H4 (cell line): ENCODE data around the gene CCDC85C. TPM values are rescaled to one million over a fixed set of nuclear protein-coding genes. Genes with fewer than 3 reads are reported as not detected.

Experiments used
- DNase-seq: peaks from one replicate; pipeline ENCODE4 v3.0.0-alpha.2; 2015; ENCODE audit warnings: low spot score
- total RNA-seq: library from RNA; depleted of rRNA; stranded (reverse); fragments of >200 nt; shearing (Covaris generic); gene quantifications from 2 replicates; pipeline ENCODE4 v1.2.3, GENCODE V29; 2014

CCDC85C gene
- total RNA-seq, 1 experiment from 2014 or later: 5.8 TPM

- no peak for DNase-seq
Measured at GRCh38 chr14:99476864-99477263, 127.1 kb downstream of the CCDC85C start.

- no peak for DNase-seq
Measured at GRCh38 chr14:99475660-99476059, 128.3 kb downstream of the CCDC85C start.

- DNase-seq: no peak
Measured at GRCh38 chr14:99475179-99475578, 128.8 kb downstream of the CCDC85C start.

GRCh38 chr14:99473458-99473857 is 130.5 kb downstream of the CCDC85C start:
- DNase-seq: no peak

- DNase-seq: no peak
Measured at GRCh38 chr14:99472937-99473336, 131.1 kb downstream of the CCDC85C start.

GRCh38 chr14:99471731-99472130 is 132.3 kb downstream of the CCDC85C start:
- DNase-seq: no peak

GRCh38 chr14:99468836-99469592 is 135.0 kb downstream of the CCDC85C start:
- DNase-seq: no peak

GRCh38 chr14:99468081-99468480 is 135.9 kb downstream of the CCDC85C start:
- DNase-seq: no peak

GRCh38 chr14:99467336-99468078 is 136.5 kb downstream of the CCDC85C start:
- no peak for DNase-seq

GRCh38 chr14:99466758-99467157 is 137.2 kb downstream of the CCDC85C start:
- no peak for DNase-seq

- no peak for DNase-seq
Measured at GRCh38 chr14:99465288-99465687, 138.7 kb downstream of the CCDC85C start.

GRCh38 chr14:99463974-99464373 is 140.0 kb downstream of the CCDC85C start:
- DNase-seq: no peak

GRCh38 chr14:99462210-99462609 is 141.8 kb downstream of the CCDC85C start:
- no peak for DNase-seq

- DNase-seq: no peak
Measured at GRCh38 chr14:99461411-99462085, 142.5 kb downstream of the CCDC85C start.

GRCh38 chr14:99460793-99461192 is 143.2 kb downstream of the CCDC85C start:
- no peak for DNase-seq

GRCh38 chr14:99459481-99460100 is 144.4 kb downstream of the CCDC85C start:
- DNase-seq: no peak

GRCh38 chr14:99454246-99454645 is 149.8 kb downstream of the CCDC85C start:
- DNase-seq: no peak

- no peak for DNase-seq
Measured at GRCh38 chr14:99452968-99453367, 151.0 kb downstream of the CCDC85C start.

GRCh38 chr14:99451234-99451633 is 152.8 kb downstream of the CCDC85C start:
- DNase-seq: no peak

- no peak for DNase-seq
Measured at GRCh38 chr14:99450266-99450665, 153.7 kb downstream of the CCDC85C start.
